Neural cell (in vitro differentiated cells): Measurements from ENCODE around the gene CAMK1D. TPM values are rescaled to one million over a fixed set of nuclear protein-coding genes. Genes with fewer than 3 reads are reported as not detected.

Experiments used
- H2AFZ ChIP-seq: fragments of 200-600, 300-800 bp; sonication (generic), shearing (Covaris generic); 2 replicates; pipeline ENCODE4 v1.6.0; 2014; ENCODE audit warnings: low read depth, mild to moderate bottlenecking, antibody characterized with exemption, low read length, moderate library complexity
- H3F3A ChIP-seq: fragments of 200-600 bp; shearing (Covaris generic); 2 replicates; pipeline ENCODE4 v1.6.1; 2016; ENCODE audit warnings: mild to moderate bottlenecking, moderate library complexity, mixed read lengths, antibody characterized with exemption, low read length; ENCODE audit not compliant: insufficient read depth, poor library complexity, severe bottlenecking
- H3K27ac ChIP-seq: fragments of 200-600, 300-800 bp; sonication (generic), shearing (Covaris generic); 2 replicates; pipeline ENCODE4 v1.5.1; 2014; ENCODE audit warnings: mild to moderate bottlenecking, low read length, moderate library complexity
- H3K27me3 ChIP-seq: fragments of 300-800, 200-600 bp; sonication (generic), shearing (Covaris generic); 2 replicates; pipeline ENCODE4 v1.6.0; 2014; ENCODE audit warnings: mild to moderate bottlenecking, low read depth, low read length, moderate library complexity; ENCODE audit not compliant: insufficient read depth
- H3K36me3 ChIP-seq: fragments of 300-800, 200-600 bp; sonication (generic), shearing (Covaris generic); 2 replicates; pipeline ENCODE4 v1.5.1; 2014; ENCODE audit warnings: mild to moderate bottlenecking, antibody characterized with exemption, low read length, moderate library complexity; ENCODE audit not compliant: insufficient read depth
- H3K4me2 ChIP-seq: fragments of 300-800, 200-600 bp; sonication (generic), shearing (Covaris generic); 2 replicates; pipeline ENCODE4 v1.6.0; 2014; ENCODE audit warnings: mild to moderate bottlenecking, low read length
- H3K4me3 ChIP-seq: fragments of 300-800, 200-600 bp; sonication (generic), shearing (Covaris generic); 2 replicates; pipeline ENCODE4 v1.5.1; 2014; ENCODE audit warnings: mild to moderate bottlenecking, low read length, moderate library complexity
- H3K79me2 ChIP-seq: fragments of 200-600 bp; shearing (Covaris generic); replicated peaks from 2 replicates; pipeline ENCODE4 v1.6.0; 2014; ENCODE audit warnings: mild to moderate bottlenecking, low read length, moderate library complexity; ENCODE audit not compliant: insufficient read depth
- H3K9ac ChIP-seq: fragments of 300-800, 200-600 bp; sonication (generic), shearing (Covaris generic); 2 replicates; pipeline ENCODE4 v1.6.1; 2016; ENCODE audit warnings: mild to moderate bottlenecking, low read length, mixed read lengths
- H3K9me2 ChIP-seq: fragments of 200-600 bp; shearing (Covaris generic); 2 replicates; pipeline ENCODE4 v1.6.1; 2016; ENCODE audit warnings: mild to moderate bottlenecking, low read length, mixed read lengths; ENCODE audit not compliant: insufficient read depth
- H3K9me3 ChIP-seq: fragments of 200-600, 300-800 bp; sonication (generic), shearing (Covaris generic); 2 replicates; pipeline ENCODE4 v1.6.1; 2016; ENCODE audit warnings: mild to moderate bottlenecking, mixed run types, low read length, moderate library complexity, mixed read lengths
- H4K20me1 ChIP-seq: fragments of 200-600 bp; shearing (Covaris generic); 2 replicates; pipeline ENCODE4 v1.6.1; 2016; ENCODE audit warnings: mild to moderate bottlenecking, mixed run types; ENCODE audit not compliant: insufficient read depth
- EP300 ChIP-seq: fragments of 450-650 bp; conservative IDR thresholded peaks from 2 replicates; pipeline ENCODE4 v1.6.1; 2014; ENCODE audit warnings: antibody characterized with exemption, mild to moderate bottlenecking, moderate library complexity; ENCODE audit not compliant: poor library complexity, severe bottlenecking
- EZH2 ChIP-seq: fragments of 200-600, 300-800 bp; shearing (Covaris generic), sonication (generic); IDR thresholded peaks from 2 replicates; pipeline ENCODE4 v1.6.1; 2014; ENCODE audit warnings: antibody characterized with exemption, low read length, borderline replicate concordance, mild to moderate bottlenecking; ENCODE audit not compliant: insufficient read depth, poor library complexity, severe bottlenecking
- MXI1 ChIP-seq: fragments of 450-650 bp; conservative IDR thresholded peaks from 2 replicates; pipeline ENCODE4 v1.6.1; 2014; ENCODE audit warnings: antibody characterized with exemption, mild to moderate bottlenecking; ENCODE audit not compliant: poor library complexity, severe bottlenecking
- POLR2AphosphoS5 ChIP-seq: IDR thresholded peaks from 2 replicates; pipeline ENCODE4 v1.6.1; 2012
- RAD21 ChIP-seq: fragments of 450-650 bp; conservative IDR thresholded peaks from 2 replicates; pipeline ENCODE4 v1.6.1; 2014; ENCODE audit warnings: antibody characterized with exemption, mild to moderate bottlenecking, moderate library complexity
- REST ChIP-seq: IDR thresholded peaks from 2 replicates; pipeline ENCODE4 v1.6.1; 2012; ENCODE audit warnings: borderline replicate concordance
- SMC3 ChIP-seq: fragments of 450-650 bp; conservative IDR thresholded peaks from 2 replicates; pipeline ENCODE4 v1.6.1; 2014; ENCODE audit warnings: antibody characterized with exemption, mild to moderate bottlenecking, moderate library complexity; ENCODE audit not compliant: poor library complexity
- TAF1 ChIP-seq: IDR thresholded peaks from 2 replicates; pipeline ENCODE4 v1.6.1; 2012; ENCODE audit warnings: low read depth
- polyA plus RNA-seq: library from polyadenylated mRNA; depleted of rRNA; stranded (reverse); fragments of >200 nt; gene quantifications from 2 replicates; pipeline ENCODE4 v1.2.3, GENCODE V29; 2014
- TF ChIP-seq, protein P1 (sequence below): fragments of 450-650 bp; IDR thresholded peaks from 2 replicates; pipeline ENCODE4 v1.5.1; 2014; ENCODE audit warnings: antibody characterized with exemption, mild to moderate bottlenecking, moderate library complexity; ENCODE audit not compliant: poor library complexity, severe bottlenecking

Gene CAMK1D
- polyA plus RNA-seq, 1 donor from 2014 or later: 13.8 TPM

DNA sequence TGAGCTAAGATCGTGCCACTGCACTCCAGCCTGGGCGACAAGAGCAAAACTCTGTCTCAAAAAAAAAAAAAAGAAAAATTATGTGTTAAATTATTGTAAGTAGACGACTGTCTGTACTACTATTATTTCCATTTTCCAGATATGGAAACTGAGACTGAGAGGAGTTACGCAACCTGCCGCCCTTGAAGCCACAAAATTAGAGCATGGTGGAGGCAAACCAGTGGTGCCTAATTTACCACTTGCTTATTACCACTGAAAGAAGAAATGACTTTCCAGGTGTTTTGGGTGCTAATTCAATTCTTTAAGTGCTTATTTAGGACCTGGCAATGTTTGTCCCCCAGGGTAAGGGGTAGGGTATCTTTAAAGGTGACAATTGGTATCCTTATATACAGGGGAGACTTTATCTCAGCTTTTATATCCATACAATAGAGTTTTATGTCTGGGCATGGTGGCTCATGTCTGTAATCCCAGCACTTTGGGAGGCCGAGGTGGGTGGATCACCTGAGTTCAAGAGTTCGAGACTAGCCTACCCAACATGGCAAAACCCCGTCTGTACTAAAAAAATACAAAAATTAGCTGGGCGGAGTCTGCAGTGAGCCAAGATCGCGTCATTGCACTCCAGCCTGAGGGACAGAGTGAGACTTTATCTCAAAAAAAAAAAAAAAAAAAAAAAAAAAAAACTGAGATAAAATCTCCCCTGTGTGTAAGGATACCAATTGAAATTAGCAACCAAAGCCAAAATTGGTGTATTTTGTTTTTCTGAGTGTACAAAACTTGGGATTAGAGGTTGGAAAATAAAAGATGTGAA, 16.6 kb upstream of the CAMK1D start:
- H3F3A ChIP-seq: no peaks in the 10 kb centered on the region
- H3K4me3 ChIP-seq: no peak overlapping the region
- no peaks in the 10 kb centered on the region for H3K36me3 ChIP-seq
- no peak overlapping the region for H2AFZ ChIP-seq
- no peak overlapping the region for H3K9ac ChIP-seq
- no peaks in the 10 kb centered on the region for H3K9me3 ChIP-seq
- no peaks in the 10 kb centered on the region for H3K9me2 ChIP-seq
- TF ChIP-seq RAD21: no peak
- no peak for TF ChIP-seq REST
- TF ChIP-seq SMC3: no peak
- TF ChIP-seq EP300: no peak
- no peak for TF ChIP-seq MXI1
- no peak for TF ChIP-seq EZH2
- TF ChIP-seq, protein P1, sequence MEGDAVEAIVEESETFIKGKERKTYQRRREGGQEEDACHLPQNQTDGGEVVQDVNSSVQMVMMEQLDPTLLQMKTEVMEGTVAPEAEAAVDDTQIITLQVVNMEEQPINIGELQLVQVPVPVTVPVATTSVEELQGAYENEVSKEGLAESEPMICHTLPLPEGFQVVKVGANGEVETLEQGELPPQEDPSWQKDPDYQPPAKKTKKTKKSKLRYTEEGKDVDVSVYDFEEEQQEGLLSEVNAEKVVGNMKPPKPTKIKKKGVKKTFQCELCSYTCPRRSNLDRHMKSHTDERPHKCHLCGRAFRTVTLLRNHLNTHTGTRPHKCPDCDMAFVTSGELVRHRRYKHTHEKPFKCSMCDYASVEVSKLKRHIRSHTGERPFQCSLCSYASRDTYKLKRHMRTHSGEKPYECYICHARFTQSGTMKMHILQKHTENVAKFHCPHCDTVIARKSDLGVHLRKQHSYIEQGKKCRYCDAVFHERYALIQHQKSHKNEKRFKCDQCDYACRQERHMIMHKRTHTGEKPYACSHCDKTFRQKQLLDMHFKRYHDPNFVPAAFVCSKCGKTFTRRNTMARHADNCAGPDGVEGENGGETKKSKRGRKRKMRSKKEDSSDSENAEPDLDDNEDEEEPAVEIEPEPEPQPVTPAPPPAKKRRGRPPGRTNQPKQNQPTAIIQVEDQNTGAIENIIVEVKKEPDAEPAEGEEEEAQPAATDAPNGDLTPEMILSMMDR: no peak
- no peak for TF ChIP-seq POLR2AphosphoS5
- TF ChIP-seq TAF1: no peak
- no peaks in the 10 kb centered on the region for H3K79me2 ChIP-seq
- H3K4me2 ChIP-seq: no peak overlapping the region
- no peak overlapping the region for H3K27ac ChIP-seq
- H3K27me3 ChIP-seq: no peaks in the 10 kb centered on the region
- no peaks in the 10 kb centered on the region for H4K20me1 ChIP-seq

DNA sequence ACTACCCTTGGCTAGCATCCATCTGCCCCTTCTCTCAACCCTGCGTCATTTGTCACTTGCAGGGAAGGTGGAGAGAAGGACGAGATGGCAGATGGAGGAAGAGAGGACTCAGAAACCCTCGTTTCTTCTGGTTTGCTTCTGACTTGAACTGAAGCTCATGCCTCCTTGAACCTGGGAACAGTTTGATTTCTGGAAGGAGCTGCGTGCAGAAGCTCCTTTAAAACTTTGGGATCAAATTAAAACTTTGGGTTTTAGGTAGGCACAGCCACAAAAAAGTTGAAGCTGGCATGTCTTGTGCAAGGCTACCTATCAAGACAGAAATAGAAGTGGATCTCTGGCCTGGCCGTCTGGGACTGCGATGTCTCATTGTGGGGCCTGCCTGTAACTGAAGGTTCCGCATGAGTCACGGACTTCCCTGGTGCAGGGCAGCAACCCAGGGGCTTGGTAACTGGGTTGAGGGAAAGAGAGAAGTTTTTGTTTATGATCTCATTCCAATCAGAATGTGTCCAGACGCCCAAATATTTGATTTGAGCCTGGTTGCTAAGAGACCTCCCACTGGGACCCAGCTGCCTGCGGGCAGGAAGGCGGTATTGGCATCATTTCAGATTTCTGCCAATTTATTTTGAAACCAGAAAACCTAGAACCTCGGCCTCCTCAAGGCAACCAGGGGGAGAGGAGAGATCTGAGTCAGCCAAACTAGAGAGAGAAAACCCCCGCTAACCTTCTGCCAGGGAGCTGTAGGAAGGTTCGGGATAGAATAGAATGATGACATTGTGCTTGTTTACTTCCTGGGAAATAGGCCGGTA, 15.8 kb upstream of the CAMK1D start:
- Histone ChIP-seq H3K4me3 (no peak overlapping the region), H3K36me3 (no peaks in the 10 kb centered on the region), H3F3A (no peaks in the 10 kb centered on the region), H3K27ac (no peak overlapping the region), H3K9ac (no peak overlapping the region), H3K4me2 (no peak overlapping the region), H3K79me2 (no peaks in the 10 kb centered on the region), H3K9me2 (no peaks in the 10 kb centered on the region), H3K27me3 (no peaks in the 10 kb centered on the region), H4K20me1 (no peaks in the 10 kb centered on the region), H3K9me3 (no peaks in the 10 kb centered on the region), H2AFZ (no peak overlapping the region)
- TF ChIP-seq EZH2: no peak
- TF ChIP-seq EP300: no peak
- no peak for TF ChIP-seq SMC3
- TF ChIP-seq, protein P1: no peak
